Loucy (cell line): ENCODE data around the gene PSMF1.

Source experiments
- EZH2phosphoT487 ChIP-seq: fragments of 200-600 bp; IDR thresholded peaks from 2 replicates; pipeline ENCODE4 v1.6.1; 2018; ENCODE audit warnings: antibody characterized with exemption, mild to moderate bottlenecking, moderate library complexity, borderline replicate concordance
- TF ChIP-seq, protein P1 (sequence below): fragments of 200-600 bp; sonication (generic); conservative IDR thresholded peaks from 2 replicates; pipeline ENCODE4 v1.5.1; 2014; ENCODE audit warnings: mild to moderate bottlenecking, antibody characterized with exemption, low read length

DNA sequence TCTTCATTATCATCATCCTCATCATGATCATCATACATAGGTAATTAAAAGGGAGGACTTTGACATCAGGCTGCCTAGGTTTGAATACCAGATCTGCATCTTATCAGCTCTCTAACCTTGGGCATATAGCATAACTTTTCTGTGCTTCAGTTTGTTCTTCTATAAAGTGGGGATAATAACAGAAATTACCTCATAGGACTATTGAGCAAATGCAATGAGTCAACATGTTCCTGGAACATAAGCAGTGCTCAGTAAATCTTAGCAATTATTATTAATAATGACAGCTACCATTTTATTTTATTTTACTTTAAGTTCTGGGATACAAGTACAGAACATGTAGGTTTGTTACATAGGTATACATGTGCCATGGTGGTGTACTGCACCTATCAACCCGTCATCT lies 92.1 kb downstream of the PSMF1 start:
- TF ChIP-seq, protein P1, sequence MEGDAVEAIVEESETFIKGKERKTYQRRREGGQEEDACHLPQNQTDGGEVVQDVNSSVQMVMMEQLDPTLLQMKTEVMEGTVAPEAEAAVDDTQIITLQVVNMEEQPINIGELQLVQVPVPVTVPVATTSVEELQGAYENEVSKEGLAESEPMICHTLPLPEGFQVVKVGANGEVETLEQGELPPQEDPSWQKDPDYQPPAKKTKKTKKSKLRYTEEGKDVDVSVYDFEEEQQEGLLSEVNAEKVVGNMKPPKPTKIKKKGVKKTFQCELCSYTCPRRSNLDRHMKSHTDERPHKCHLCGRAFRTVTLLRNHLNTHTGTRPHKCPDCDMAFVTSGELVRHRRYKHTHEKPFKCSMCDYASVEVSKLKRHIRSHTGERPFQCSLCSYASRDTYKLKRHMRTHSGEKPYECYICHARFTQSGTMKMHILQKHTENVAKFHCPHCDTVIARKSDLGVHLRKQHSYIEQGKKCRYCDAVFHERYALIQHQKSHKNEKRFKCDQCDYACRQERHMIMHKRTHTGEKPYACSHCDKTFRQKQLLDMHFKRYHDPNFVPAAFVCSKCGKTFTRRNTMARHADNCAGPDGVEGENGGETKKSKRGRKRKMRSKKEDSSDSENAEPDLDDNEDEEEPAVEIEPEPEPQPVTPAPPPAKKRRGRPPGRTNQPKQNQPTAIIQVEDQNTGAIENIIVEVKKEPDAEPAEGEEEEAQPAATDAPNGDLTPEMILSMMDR, result no peak
- TF ChIP-seq EZH2phosphoT487, result no peak
